GM21447 (cell line): Measurements from ENCODE around the gene AFMID.
"Not testable (repeated sequence)": the region's sequence is repeated elsewhere in the genome, so short reads cannot be mapped to it uniquely, and the experiment has no call there.

Experiments
- ATAC-seq: cut with Tn5 transposase; IDR thresholded peaks from one replicate; pipeline ENCODE4 v1.9.1; 2021; ENCODE audit not compliant: unreplicated experiment

AFMID gene

GRCh38 chr17:78154903-78155811 lies 32.0 kb upstream of the AFMID start:
- peak; percentile 56 for ATAC-seq

DNA sequence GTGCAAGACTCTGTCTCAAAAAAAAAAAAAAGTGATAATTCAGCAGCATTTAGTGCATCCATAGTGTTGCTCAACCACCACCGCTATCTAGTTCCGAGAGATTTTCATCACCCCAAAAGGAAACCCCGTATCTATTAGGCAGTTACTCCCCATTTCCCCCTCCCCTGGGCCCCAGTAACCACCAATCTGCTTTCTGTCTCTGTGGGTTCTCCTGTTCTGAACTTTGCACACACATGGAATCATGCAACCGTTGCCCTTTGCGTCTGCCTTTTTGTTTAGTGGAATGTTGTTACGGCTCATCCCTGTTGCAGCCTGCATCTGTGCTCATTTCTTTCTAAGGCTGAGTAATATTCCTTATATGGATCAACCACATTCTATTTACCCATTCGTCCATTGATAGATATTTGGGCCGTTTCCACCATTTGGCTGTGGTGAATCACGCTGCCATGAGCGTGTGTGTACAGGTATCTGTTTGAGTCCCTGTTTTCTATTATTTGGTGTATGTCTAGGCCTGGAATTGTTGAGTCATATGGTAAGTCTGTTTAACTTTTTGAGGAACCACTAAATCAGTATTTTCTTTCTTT lies 27.5 kb upstream of the AFMID start:
- ATAC-seq: peak; percentile 31

GRCh38 chr17:78163881-78164747 lies 23.0 kb upstream of the AFMID start:
- no peak for ATAC-seq

- ATAC-seq: no peak
Observed at GRCh38 chr17:78164748-78165607, 22.2 kb upstream of the AFMID start.

- no peak for ATAC-seq
Observed at GRCh38 chr17:78166416-78166815, 20.7 kb upstream of the AFMID start.

DNA sequence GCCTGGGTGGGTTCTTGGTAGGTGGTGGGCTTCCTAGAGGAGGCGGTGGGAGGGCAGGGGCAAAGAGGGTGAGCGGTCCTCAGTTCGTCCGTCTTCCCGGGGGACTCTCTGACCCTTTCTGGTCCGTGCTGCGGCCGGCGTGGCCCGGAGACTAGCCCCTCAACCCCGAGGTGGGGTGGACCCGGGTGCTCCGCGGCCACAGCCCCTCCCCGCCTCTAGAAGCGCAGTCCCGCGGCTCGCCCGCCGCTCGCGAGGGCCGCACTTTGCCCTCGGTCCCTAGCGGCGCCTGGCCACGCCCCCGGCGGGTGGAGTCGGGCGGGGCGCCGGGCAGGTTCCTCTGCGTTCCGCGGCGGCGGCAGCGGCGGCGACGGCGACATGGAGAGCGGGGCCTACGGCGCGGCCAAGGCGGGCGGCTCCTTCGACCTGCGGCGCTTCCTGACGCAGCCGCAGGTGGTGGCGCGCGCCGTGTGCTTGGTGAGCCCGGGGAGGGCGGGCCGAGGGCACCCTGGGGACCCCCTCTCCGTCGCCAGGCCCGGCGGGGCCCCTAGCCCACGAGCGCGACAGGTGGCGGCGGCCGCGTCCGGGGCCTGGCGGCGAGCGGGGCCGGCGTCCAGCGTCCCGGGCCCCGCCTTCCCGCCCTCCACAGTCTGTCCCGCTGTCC lies 18.8 kb upstream of the AFMID start, which contains the start of gene SYNGR2:
TSS of gene SYNGR2 (plus strand) at position 340 of the 661 bp plus-strand sequence. CDS start at position 376, 36 bp downstream.
- ATAC-seq: peak; percentile 42

- ATAC-seq: no peak
Observed at GRCh38 chr17:78168903-78169793, 18.0 kb upstream of the AFMID start.

GRCh38 chr17:78170692-78171590 lies 16.2 kb upstream of the AFMID start:
- ATAC-seq: no peak

DNA sequence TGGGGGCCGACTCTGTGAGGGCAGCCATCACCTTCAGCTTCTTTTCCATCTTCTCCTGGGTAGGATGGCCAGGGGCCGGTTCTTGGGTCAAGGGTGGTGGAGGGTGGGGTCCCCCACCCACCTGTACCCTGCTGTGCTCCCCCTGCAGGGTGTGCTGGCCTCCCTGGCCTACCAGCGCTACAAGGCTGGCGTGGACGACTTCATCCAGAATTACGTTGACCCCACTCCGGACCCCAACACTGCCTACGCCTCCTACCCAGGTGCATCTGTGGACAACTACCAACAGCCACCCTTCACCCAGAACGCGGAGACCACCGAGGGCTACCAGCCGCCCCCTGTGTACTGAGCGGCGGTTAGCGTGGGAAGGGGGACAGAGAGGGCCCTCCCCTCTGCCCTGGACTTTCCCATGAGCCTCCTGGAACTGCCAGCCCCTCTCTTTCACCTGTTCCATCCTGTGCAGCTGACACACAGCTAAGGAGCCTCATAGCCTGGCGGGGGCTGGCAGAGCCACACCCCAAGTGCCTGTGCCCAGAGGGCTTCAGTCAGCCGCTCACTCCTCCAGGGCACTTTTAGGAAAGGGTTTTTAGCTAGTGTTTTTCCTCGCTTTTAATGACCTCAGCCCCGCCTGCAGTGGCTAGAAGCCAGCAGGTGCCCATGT lies 15.4 kb upstream of the AFMID start:
- ATAC-seq: not testable (repeated sequence)

GRCh38 chr17:78172249-78173051 lies 14.7 kb upstream of the AFMID start:
- no peak for ATAC-seq

- peak; percentile 39 for ATAC-seq
Observed at GRCh38 chr17:78173097-78173715, 14.0 kb upstream of the AFMID start.

DNA sequence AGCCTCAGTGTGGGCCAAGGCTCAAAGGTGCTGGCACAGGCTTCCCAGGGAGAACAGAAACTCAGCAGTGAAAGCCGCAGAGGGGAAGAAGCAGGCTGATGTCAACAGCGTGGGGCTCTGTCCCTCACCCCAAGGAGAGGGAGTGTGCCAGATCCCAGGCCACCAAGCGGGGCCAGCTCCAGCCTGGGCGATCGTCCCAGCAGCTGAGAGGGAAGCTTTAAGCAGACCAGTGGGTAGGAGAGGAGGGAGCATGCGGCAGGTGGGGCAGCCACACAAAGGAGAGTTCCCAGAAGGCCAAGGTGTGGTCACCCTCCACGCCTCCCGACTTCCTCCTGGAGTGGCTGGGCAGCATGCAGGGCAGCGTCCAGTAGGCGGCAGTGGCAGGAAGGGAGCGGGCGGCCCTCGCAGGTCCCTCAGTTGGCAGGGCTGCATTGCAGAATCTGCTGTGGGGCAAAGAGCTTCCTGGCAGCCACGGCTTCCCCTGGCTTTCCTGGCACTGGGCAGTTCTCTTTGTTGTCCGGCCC lies 12.8 kb upstream of the AFMID start:
- ATAC-seq: no peak

GRCh38 chr17:78174870-78175642 lies 12.1 kb upstream of the AFMID start:
- ATAC-seq: no peak

- no peak for ATAC-seq
Observed at GRCh38 chr17:78175643-78175981, 11.6 kb upstream of the AFMID start.

GRCh38 chr17:78176548-78177025 lies 10.6 kb upstream of the AFMID start:
- ATAC-seq: no peak
